Fibroblast of skin of scalp (primary cell): ENCODE measurements around the gene NRGN. TPM values are rescaled to one million over a fixed set of nuclear protein-coding genes. Genes with fewer than 3 reads are reported as not detected.

ENCODE experiments used
- DNase-seq: peaks from one replicate; pipeline ENCODE4 v3.0.0-alpha.2; 2013
- polyA plus RNA-seq, 2 experiments: library from polyadenylated mRNA; unstranded; fragments of 120-200 nt; gene quantifications; one replicate each; pipeline ENCODE4 v1.2.1, GENCODE V29; 2013; ENCODE audit not compliant: insufficient read length in 2 of 2

Gene NRGN
- polyA plus RNA-seq (2013, experiment 1 of 2; ENCODE audit: insufficient read length), result 1.8 TPM
- 1.9 TPM for polyA plus RNA-seq (2013, experiment 2 of 2; ENCODE audit: insufficient read length)

DNA sequence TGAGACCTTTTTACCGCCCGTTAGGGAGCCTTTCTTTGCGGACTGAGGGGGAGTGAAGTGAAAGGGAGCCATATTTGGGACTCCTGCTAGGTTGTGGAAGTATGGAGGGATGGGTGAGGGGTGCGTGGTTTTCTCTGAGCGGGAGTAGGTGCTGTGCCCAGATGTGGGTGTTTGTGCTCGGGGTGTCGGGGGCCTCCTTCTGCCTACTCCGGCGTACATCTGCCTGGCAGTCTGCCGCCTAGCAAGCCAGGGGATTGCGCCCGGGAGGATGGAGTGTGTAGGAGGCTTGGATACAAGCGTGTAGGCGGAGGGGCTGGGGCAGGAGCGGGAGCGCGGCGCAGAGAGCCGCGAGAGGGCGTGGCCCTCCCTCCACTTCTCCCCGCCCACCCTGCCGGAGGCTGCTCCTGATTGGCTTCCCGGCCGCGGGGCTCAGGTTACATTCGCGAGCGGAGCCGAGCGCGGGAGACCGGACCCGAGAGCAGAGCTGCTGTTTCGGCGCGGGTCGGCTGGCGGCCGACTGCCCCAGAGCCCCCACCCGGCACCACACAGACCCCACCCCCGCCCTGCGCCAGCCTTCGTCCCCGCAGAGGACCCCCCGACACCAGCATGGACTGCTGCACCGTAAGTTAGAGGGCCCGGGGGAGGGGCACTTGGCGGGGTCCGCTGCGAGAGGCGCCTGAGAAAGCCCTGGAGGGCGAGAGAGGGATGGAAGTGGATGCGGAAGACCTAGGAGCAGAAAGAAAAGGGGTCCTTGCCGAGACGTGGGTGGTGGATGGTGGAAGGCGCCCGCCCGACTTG lies at the start of gene NRGN:
Gene NRGN (plus strand): TSS at position 464 of the 798 bp plus-strand sequence. CDS start 143 bp downstream, at position 607.
- peak; percentile 84 for DNase-seq

DNA sequence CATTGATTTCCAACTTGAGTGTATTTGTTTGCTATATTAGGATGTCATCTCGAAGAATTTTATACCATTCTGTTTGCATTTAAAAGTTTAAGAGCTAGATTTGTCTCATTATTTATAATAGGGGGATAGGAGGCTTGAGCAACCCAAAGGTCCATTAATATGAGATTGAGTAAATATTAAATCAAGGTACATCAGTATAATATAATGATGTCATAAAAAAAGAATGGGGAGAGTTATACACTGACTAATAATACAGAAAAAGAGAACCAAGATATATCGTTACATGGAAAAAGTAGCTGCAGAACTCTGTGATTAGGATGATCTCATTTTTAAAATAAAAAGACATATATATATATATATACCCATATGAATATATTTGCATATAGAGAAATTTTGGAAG lies 46.6 kb upstream of the NRGN start:
- no peak for DNase-seq

DNA sequence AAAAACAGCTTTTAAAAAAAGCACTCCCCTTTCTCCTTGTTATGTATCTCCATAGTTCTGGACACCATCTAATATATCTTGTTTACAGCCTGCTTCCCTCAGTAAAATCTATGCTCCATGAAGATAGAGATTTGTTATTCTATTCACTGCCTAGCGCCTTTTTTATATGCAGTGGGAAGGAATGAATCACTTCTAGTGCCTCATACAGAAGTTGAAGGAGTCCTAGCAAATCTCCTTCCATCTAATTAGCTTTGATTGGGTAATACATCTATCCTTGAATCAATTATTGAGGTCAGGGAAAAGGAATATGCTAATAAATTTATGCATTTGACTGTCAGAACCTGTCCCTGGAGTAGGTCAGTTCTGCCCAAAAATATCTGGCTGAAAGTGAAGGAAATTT lies 40.2 kb upstream of the NRGN start:
- no peak for DNase-seq

DNA sequence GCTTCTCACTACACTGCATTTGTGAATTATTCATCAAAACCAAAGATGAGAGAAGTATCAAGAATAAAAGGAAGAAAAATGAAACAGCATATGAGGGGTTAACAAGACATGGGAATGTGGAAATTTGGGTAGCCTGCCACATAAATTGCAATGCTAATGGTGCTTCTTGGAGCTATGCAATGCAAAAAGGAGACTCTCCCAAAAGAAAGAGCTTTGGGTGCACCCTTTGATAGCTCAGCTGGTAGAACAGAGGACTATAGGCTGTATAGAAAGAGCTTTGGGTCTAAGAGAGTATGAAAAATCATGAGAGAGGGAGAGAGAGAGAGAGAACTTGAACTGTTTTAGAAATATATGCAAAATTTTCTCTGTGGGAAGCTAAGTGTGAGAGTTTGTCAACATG lies 39.7 kb upstream of the NRGN start:
- no peak for DNase-seq

DNA sequence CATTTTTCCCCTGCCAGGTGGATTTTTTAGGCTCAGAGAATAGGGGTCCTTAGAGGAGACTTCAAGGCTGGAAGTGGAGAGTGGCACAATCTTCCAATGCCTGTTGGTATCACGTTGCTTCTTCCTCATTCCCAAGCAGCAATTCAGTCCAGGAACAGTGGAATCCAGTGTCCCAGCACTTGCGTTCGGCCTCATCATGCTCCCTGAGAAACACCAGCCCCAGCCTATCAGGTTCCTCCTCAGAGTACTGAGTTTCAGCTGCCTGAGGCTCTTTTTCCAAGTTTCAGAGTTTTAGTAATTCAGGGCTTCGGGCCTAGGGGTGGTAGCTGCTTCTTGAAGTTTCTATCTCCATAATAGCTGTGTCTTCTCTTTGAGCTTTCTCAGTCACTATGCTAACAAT lies 31.9 kb upstream of the NRGN start:
- no peak for DNase-seq

DNA sequence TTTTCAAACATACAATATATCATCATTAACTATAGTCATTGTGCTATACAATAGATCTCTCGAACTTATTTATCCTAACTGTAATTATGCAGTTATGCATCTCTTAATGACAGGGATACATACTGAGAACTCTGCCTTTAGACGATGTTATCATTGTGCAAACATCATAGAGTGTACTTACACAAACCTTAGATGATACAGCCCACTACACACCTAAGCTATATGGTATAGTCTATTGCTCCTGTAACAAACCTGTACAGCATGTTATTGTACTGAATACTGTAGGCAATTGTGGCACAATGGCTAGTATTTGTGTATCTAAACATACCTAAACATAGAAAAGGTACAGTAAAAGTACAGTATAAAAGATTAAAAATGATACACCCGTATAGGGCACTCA lies 27.4 kb upstream of the NRGN start:
- no peak for DNase-seq

DNA sequence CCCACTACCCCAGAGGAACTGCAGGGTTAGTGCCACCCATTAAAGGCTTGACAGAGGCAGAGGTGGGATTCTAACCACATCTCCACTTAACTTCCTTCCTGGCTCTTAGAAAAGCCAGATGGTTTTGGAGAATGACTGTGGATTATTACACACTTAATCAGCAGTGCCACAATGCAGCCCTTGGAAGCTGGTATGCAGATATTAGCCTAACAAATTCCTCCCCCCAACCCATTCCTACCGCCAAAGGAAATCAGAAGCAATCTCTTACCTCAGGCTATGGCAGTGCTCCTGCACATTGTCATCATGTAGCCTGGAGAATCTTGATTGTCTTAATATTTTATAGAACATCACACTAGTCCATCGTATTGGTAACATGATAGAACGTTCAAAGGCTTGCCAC lies 23.2 kb upstream of the NRGN start:
- no peak for DNase-seq

DNA sequence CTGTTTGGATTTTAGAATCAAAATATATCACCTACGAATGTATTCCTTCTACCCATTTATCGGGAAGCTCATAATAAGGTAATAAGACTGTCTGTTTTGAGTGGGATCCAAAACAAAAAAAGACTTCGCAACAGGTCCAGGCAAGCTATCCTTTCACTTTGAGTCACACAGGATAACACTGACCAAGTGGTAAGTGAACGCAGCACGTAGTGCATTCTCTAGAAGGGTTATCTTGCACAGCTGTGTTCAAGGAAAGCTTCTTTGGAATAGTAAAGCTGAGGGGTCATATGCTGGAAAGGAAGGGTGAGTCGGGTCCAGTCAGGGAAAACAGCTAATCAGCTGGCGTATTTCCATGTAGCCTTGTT lies 22.3 kb upstream of the NRGN start:
- DNase-seq, result no peak

DNA sequence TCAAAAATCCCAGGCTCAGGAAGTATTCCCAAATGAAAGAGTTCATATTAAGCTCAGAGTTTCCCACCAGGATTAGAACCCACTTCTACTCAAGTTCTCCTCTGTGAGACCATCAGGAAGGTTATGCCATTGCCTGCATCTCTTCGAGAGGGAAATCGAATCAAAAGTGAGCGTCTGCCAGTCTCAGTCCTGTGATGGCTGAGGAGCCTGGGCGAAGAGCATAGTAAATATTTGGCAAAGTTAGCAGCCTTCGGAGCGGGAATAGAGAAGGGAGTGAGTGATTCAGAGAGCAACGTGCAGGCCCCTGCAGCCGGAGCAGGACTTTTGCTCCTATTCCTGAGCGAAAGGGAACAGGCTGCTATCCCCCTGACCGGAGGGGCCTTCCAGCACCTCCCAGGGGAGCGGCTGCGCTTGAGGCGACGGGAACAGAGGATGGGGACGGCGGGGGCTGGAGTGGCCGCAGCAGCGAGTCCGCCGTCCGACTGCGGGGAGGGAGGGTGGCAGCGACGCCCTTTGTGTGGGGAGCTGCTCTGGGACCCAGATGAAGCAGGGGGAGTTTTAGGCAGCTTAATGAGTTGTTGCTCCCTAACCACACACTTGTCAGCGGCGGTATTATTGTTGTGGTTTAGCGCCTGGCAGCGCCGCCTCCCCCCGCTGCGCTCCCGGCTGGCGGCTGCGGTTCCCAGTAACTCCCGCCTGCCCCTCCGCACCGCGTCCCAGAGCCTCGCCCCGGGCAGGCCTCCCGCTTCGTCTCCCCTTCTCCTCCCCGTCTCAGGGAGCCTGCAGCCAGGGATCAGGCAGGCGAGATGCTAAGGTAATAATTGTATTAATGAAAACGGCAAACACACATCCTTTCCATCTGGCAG lies 21.7 kb upstream of the NRGN start:
- peak; percentile 31 for DNase-seq

DNA sequence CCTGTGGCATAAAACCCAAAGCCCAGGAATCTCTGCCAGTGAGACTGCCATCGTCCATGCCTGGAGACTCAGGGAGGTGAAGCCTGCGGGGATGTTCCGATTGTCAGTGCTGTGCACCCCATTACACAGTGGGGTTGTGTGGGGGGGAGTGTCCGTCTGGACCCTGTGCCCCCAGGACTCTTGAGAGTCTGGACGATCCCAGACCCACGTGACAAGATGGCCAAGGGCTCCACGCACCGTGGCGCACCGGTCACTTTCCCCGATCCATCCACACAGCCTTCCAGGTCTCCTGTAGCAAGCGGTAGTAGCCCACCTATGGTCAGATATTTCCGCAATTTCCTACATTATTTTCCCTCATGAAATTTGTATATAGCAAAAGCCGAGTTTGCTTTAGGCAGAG lies 20.9 kb upstream of the NRGN start:
- no peak for DNase-seq

DNA sequence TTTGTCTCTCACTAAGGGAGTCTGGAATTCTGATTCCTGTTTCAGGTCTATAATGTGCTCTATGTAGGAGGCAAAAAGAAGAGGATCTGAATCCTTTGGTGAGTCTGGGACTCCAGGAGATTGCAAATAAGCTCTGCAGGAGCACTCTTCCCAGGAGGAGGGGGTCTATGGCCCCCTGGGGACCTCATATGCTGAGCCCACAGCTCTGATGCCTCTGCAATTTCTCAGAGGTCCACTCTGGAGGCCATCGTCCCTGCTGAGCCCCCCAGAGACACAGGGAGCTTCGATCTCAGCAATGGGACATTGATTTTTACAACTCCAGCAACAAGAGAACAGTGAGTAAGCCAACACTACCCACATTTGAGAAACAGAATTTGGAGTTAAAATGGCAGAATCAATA lies 20.2 kb upstream of the NRGN start:
- DNase-seq, result no peak

DNA sequence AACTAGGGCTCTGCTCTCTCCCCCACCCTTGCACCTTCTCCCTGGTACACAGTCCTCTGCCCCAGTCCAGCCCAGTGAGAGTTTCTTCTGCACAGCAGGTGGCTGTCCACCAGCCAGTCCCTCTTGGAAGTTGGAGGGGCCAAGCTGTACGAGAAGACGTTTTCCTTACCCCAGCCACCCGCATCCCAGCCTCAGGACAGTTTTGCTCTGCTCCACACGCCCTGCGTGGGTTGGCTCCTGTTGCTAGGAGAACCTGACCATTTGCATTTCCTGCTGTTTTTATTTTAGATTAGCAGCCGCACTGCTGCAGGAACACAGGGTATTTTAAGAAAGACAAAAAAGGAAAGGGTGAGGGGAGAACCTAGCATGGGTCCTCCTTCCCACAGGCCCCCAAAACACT lies 17.6 kb upstream of the NRGN start:
- DNase-seq, result no peak

DNA sequence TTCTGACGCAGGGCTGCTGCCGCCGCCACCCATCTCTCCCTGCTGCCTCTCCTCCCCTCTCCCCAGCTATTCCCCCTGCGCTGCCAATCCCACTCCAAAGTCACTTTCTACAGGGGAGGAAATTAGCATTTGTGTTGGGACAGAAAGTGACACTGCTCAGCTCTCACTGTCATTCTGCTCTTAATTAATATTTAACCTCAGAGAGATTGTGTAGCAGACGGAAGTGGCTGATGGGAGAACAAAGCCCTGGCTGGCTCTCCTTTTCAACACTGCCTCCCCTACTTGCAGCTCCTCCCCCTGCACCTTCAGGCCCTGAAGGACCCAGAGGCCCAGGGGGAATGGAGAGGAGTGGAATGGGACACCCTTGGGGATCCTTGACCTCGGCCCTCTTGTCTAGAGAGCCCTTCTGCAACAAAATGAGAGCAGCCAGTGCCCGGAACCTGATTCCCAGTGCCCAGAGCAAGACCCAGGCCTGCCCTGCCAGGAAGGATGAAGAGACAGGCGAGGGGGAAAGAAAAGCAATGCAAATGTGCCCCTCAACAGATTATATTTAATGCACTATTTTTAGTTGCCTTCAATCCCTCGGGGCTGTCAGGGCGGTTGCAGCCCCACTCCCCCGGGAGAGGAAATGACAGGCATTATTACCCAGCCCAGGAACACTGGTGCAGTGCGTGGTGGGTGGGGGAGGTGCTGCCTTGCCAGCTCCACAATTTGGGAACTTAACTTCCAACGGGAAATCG lies 14.6 kb upstream of the NRGN start:
- DNase-seq, result no peak

DNA sequence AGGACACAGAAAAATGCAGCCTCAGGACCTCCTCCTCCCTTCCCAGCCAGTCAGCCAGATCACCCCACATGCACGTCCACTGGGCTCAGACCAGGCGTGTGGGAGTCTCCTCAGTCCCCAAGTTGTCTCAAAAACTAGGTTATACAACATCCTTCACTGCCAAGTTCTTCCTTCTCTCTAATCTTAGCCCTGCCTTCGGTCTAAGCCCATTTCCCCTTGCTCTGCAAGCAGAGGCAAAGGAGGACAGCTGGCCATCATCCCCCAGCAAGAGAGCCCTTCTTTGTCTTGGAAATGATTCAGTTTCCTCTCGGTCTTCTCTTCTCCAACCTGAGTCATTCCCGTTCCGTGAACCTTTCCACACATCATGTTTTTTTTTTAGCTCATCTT lies 14.0 kb upstream of the NRGN start:
- DNase-seq, result peak; percentile 8

DNA sequence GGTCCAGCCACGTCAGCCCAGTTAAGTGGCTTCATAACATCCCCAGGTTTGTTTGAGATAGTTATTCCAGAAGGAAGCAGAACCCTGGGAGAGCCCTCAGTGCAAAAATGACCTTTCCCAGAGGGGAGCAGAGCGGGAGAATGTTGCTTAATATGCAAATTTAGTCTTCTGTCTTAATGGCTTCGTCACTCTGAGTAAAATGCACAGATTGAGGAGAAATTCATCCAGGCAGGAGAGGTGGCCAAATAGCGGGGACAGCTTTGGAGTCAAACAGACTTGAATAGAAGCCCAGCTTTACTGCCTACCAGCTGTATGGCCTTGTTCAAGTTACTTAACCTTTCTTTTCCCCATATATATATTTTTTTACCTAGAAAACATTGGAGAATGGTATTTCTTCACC lies 12.3 kb upstream of the NRGN start:
- no peak for DNase-seq

DNA sequence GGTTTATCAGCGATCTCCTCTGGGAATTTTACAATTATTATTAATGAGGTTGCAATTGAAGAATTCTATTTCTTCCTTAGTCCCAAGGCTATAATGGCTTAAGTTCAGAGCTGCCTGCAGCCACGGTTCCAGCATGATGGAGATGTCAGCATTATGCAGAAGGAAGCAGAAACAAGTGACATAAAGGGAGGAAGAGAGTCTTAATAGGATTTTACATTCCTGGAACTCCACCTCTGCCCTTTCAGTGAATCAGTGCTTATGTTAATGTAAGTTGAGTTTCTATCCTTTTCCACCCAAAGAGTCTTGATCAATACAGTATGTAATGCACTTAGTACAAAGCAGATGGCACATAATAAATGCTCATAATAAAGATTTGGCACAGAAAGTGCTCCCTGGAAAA lies 11.6 kb upstream of the NRGN start:
- no peak for DNase-seq

DNA sequence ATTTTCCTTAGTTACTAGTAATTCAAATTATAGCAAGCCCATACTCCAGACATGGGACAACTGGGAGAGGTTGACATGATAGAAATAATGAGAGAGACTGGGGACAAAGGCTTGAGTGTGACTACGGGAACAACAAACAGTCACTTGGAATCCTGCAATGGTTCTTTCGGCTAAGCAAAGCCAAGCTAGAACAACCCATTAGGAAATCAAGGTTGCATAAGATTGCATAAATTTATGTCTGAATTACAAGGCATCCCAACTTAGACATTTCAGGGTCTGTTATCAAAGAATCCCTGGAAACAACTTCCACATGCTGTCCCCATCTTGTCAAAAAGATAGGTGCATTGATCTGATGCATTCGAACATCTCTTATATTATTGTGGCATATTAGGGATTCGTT lies 10.2 kb upstream of the NRGN start:
- DNase-seq, result no peak

DNA sequence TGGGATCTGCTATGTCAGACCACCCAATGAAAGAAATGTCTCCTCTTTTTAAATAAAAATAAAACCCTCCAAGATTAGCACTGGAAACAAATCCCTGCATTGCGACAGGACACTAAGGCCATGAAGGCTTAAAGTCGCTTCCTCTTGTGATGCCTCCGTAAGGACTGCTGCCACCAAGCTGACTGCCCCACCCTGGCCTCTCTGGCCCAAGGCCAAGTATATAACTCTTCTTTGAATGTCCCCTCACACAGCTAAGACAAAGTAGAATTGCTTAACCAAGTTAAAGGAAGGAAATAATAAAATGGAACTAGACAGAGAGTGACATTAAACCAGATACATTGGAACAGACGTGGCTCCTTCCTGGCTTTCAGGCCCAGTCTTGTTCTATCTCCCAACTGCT lies 7.5 kb upstream of the NRGN start:
- DNase-seq, result no peak

DNA sequence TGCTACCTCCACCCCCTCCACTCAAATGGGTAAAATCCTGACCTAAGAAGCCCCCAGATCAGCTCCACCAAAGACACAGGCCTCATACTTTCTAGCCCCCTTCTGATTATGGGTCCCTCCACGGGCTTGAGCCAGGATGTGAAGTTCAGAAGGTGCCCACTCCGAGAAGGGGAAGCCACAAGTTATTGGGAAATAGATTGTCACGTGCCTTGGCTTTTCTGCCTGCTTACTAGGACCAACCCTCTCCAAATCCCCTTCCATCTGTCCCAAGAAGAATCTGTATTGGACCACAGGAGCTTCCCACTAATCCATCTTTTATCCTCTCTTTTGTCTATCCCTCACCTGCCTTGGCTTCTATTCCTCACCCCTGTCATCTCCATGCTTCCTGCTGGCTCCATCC lies 3.0 kb upstream of the NRGN start:
- no peak for DNase-seq

DNA sequence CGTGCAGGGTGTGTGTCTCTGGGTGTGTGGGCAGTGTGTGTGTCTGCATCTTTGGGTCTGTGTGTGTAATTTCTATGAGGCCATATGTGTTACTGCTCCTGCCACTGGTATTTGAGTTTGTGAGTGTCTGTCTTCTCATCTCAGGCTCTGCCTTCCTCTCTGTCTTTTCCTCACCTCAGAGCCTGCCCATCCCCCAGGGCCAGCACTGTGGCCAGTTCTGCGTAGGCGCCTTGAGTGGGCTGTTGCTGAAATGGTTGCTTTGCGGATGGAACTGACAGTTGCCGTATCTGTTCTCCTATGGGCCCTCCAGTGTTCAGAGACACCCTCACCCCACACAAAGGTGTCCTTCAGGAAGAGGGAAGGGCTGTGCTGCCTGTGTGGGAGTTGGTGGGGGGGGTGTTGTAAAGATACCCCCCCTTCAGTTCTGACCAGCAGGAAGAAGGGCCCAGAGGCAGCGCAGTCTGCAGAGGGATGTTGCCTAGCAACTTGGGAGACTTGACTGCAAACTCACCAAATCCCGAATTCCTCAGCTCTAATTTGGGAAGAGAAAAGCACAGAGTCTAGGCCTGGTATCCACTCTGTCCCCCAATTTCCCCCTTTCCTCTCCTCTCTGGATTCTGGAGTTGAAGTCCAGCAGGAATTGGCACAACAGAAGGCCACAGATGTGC lies 2.0 kb upstream of the NRGN start:
- DNase-seq, result no peak

DNA sequence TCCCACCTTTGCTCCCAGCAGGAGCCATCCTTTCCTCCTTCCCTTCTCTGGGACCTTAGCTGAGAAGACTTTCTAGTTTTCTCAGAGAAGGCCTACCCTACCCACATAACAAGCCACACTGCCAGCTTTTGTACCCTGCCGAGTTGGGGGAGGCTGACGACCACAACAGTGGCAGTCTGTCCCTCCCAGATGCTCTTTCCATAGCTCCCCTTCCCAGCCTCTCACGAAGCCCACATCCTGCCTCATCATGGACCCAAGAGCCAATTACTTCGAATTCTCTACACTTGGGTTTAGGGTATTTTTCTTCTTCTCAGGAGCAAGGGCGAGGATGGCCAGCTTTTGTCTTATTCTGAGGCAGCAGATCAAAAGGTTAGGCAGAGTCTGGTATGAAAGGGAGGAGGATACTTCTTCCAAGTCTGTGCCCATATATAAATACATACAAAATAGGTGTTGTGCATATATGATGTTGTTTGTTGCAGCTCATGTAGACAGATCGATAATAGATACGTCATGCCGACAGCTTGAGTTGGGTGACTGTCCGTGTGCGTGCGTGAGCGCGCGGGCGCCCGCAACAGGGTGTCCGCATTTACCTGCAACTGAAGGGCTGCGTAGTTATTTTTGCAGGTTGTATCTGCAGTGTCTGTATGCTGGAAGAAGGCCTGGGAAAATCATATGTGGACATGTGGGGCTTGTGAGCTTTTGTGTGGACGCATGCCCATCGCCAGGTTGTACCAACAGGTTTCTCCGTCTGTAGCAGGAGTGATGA lies 846 bp upstream of the NRGN start:
- DNase-seq, result no peak
